Peyer's patch (tissue), 4 donors: Measurements from ENCODE around the gene ARHGEF7.

Experiments used
- CTCF ChIP-seq, 6 experiments: fragments of 450-650 bp in 4 of 6; fragments of 200-600 bp in 2 of 6; sonication (generic) in 1 of 6; IDR thresholded peaks; one replicate each; pipeline ENCODE4 v1.5.1; 2017 to 2019; ENCODE audit warnings: antibody characterized with exemption in 6 of 6, mild to moderate bottlenecking in 3 of 6, moderate library complexity in 1 of 6
- POLR2A ChIP-seq, 2 donors: fragments of 450-650 bp; IDR thresholded peaks; one replicate each; pipeline ENCODE4 v1.5.1; 2017; ENCODE audit warnings: antibody characterized with exemption in 2 of 2, mild to moderate bottlenecking in 2 of 2, moderate library complexity in 2 of 2

DNA sequence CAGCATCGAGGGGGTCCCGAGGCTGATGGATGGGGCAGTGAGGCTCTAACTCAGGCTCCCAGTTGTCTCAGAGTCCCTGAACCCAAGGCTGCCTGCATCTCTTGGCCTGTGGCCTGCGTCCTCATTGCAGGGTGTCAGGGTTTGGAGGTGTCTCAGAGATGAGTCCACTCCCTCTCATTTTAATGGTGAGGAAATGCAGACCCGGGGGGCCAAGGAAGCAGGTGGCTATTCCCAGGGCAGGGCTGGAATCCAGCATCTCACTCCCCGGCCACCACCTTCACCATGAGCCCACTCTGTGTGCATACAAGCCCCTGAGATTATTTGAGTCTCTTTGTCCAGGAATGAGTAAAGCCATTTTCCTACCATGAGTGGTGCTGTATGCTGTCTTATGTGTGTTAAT, 226.8 kb downstream of the ARHGEF7 start:
- TF ChIP-seq CTCF (IDR thresholded peaks at IDR 0.05) (no peak), POLR2A (IDR thresholded peaks at IDR 0.05) (no peak)
